ENCODE results near the gene C19orf67. TPM values are rescaled to one million over a fixed set of nuclear protein-coding genes. Genes with fewer than 3 reads are reported as not detected.

C19orf67 gene
- total RNA-seq, 1 donor from 2014 or later = not detected

GRCh38 chr19:14070268-14071050 is 15.1 kb downstream of the C19orf67 start:
- peak overlapping the region; percentile 52 for H3K4me3 Mint-ChIP-seq
- H3K4me1 Mint-ChIP-seq (ENCODE audit: unreplicated experiment) = no peaks in the 10 kb centered on the region
- H3K27ac Mint-ChIP-seq = peak overlapping the region; percentile 73
- H3K9me3 Mint-ChIP-seq = no peaks in the 10 kb centered on the region
- peaks cover 6% of the 10 kb centered on the region for H3K27me3 Mint-ChIP-seq
- H3K36me3 Mint-ChIP-seq = no peaks in the 10 kb centered on the region
- DNase-seq (ENCODE audit: extremely low spot score, unreplicated experiment) = no peak
- TF ChIP-seq CTCF (conservative IDR thresholded peaks at IDR 0.05) = no peak

GRCh38 chr19:14066134-14066533 is 19.4 kb downstream of the C19orf67 start:
- no peak overlapping the region for H3K27ac Mint-ChIP-seq
- no peak for TF ChIP-seq CTCF (conservative IDR thresholded peaks at IDR 0.05)
- no peaks in the 10 kb centered on the region for H3K9me3 Mint-ChIP-seq
- H3K36me3 Mint-ChIP-seq = no peaks in the 10 kb centered on the region
- no peak for DNase-seq (ENCODE audit: extremely low spot score, unreplicated experiment)
- no peaks in the 10 kb centered on the region for H3K4me1 Mint-ChIP-seq (ENCODE audit: unreplicated experiment)
- no peak overlapping the region for H3K4me3 Mint-ChIP-seq
- H3K27me3 Mint-ChIP-seq = peaks cover 6% of the 10 kb centered on the region

- Mint-ChIP-seq H3K4me3 (no peak overlapping the region), H3K9me3 (no peaks in the 10 kb centered on the region), H3K27ac (no peak overlapping the region), H3K36me3 (no peaks in the 10 kb centered on the region), H3K4me1 (ENCODE audit: unreplicated experiment) (peaks cover 5% of the 10 kb centered on the region), H3K27me3 (peaks cover 22% of the 10 kb centered on the region)
- no peak for TF ChIP-seq CTCF (conservative IDR thresholded peaks at IDR 0.05)
- DNase-seq (ENCODE audit: extremely low spot score, unreplicated experiment) = no peak
These were observed 22.5 kb downstream of the C19orf67 start for GRCh38 chr19:14063105-14063504.

GRCh38 chr19:14062558-14062855 is 23.1 kb downstream of the C19orf67 start:
- Mint-ChIP-seq H3K4me1 (ENCODE audit: unreplicated experiment) (peaks cover 5% of the 10 kb centered on the region), H3K36me3 (no peaks in the 10 kb centered on the region), H3K9me3 (no peaks in the 10 kb centered on the region), H3K4me3 (no peak overlapping the region), H3K27me3 (peaks cover 28% of the 10 kb centered on the region), H3K27ac (no peak overlapping the region)
- DNase-seq (ENCODE audit: extremely low spot score, unreplicated experiment) = no peak
- TF ChIP-seq CTCF (conservative IDR thresholded peaks at IDR 0.05) = no peak

GRCh38 chr19:14061751-14062557 is 23.6 kb downstream of the C19orf67 start, which contains the start of gene PALM3:
PALM3 (minus strand) TSS chr19:14062076; CDS start chr19:14061980, 96 bp downstream.
- Mint-ChIP-seq H3K27me3 (peaks cover 28% of the 10 kb centered on the region), H3K4me3 (no peak within 1 kb of the TSS), H3K9me3 (no peaks in the 10 kb centered on the region), H3K27ac (peak within 1 kb of the TSS; percentile 10), H3K4me1 (ENCODE audit: unreplicated experiment) (peaks cover 5% of the 10 kb centered on the region), H3K36me3 (no peaks in the 10 kb centered on the region)
- DNase-seq (ENCODE audit: extremely low spot score, unreplicated experiment) = no peak
- TF ChIP-seq CTCF (conservative IDR thresholded peaks at IDR 0.05) = no peak
